GM19452 (cell line): Measurements from ENCODE around the gene HHLA2.
"Not testable (repeated sequence)": the region's sequence is repeated elsewhere in the genome, so short reads cannot be mapped to it uniquely, and the experiment has no call there.

Experiments used
- ATAC-seq: cut with Tn5 transposase; IDR thresholded peaks from one replicate; pipeline ENCODE4 v1.9.1; 2021; ENCODE audit not compliant: unreplicated experiment

The HHLA2 gene, protein sequence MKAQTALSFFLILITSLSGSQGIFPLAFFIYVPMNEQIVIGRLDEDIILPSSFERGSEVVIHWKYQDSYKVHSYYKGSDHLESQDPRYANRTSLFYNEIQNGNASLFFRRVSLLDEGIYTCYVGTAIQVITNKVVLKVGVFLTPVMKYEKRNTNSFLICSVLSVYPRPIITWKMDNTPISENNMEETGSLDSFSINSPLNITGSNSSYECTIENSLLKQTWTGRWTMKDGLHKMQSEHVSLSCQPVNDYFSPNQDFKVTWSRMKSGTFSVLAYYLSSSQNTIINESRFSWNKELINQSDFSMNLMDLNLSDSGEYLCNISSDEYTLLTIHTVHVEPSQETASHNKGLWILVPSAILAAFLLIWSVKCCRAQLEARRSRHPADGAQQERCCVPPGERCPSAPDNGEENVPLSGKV

DNA sequence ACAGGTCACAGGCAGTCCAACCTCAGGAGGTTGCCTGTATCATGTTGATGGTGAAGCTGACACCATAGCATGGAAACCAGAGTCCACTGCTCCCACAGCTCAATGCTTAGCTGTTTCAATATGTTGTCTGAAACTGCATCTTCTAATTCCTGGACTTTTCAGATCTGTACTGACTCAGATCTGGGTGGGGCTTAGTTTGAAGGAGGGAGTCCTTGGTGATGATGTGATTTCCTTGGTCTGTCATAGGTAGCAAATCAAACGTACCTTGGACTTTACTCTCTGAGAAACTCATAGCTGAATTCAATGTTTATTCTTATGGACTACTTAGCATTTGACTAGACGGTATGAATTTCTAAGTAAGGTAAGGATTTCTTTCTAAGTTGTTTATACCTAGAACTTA lies at the start of gene HHLA2:
Gene HHLA2, plus strand, starts transcription at position 310 of the 400 bp plus-strand sequence. CDS start 55,266 bp downstream, outside the sequence.
- no peak for ATAC-seq

GRCh38 chr3:108250626-108251025 lies 45.7 kb upstream of the HHLA2 start:
- ATAC-seq: no peak

GRCh38 chr3:108251265-108251664 lies 45.1 kb upstream of the HHLA2 start:
- ATAC-seq: no peak

DNA sequence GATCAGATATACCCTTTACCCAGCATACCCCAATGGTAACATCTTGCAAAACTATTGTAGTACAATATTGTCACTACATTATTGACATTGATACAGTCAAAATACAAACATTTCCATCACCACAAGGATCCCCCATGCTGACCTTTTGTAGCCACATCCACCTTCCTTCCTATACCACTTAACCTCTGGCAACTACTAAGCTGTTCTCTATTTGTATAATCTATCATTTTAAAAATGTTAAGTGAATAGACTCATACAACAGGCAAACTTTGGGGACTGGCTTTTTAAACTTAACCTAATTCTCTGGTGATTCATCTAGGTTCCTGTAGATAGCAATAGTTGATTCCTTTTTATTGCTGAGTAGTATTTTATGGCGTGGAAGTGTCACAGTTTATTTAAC lies 44.5 kb upstream of the HHLA2 start:
- ATAC-seq: no peak

DNA sequence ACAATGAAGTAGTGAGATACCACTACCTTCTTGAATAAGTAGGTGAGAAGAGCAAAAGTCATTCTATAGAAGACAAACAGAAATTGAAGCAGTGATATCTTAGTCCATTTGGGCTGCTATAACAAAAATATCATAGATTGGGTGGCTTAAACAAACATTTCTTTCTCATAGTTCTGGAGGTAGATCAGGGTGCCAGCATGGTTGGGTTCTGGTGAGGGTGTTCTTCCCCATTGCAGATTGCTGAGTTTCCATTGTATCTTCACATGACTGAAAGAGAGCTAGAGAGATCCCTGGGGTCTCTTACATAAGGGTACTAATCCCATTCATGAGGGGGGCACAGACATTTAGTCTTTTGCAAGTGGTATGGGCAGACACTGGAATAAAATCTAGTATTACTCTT lies 41.2 kb upstream of the HHLA2 start:
- ATAC-seq: no peak

DNA sequence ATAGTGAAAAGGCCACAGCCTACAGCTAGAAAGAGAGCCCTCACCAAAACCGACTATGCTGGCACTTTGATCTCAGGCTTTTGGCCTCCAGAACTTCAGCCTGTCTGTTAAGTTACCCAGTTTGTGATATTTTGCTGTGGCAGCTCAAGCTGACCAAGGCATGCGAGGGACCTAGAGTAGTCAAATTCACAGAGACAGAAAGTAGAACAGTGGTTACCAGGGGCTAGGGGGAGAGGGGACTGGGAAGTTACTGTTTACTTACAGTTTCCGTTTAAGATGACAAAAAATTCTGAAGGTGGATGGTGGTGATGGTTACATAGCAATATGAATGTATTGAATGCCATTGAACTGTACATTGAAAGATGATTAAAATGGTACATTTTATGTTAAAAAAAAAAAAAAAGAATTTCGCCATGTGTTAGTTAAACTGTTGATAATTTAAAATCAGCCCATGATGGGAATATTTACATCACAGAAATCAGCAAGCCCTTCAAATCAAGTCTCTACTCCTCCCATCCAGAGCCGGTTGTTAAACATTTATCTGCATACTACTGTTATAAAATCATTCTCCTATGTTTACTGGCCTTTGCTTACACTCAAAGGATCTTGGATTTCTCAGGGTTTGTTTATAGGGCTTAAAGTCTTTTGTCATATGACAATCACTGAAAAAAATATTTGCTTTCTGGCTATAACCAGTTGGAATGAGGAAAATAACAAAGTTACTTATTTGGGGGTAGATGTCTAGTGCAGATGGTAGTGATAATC lies 31.6 kb upstream of the HHLA2 start:
- ATAC-seq: peak; percentile 51

GRCh38 chr3:108268235-108268634 lies 28.1 kb upstream of the HHLA2 start:
- ATAC-seq: not testable (repeated sequence)

GRCh38 chr3:108271626-108272025 lies 24.7 kb upstream of the HHLA2 start:
- no peak for ATAC-seq

DNA sequence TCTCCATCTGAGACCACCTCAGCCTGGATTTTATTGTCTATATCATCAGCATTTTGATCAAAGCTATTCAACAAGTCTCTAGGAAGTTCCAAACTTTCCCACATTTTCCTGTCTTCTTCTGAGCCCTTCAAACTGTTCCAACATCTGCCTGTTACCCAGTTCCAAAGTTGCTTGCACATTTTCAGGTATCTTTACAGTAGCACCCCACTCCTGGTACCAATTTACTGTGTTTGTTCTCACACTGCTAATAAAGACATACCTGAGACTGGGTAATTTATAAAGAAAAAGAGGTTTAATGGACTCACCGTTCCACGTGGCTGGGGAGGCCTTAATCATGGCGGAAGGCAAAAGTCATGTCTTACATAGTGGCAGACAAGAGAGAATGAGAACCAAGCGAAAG lies 17.3 kb upstream of the HHLA2 start:
- ATAC-seq: not testable (repeated sequence)

GRCh38 chr3:108280476-108280875 lies 15.9 kb upstream of the HHLA2 start:
- ATAC-seq: no peak

- no peak for ATAC-seq
Observed at GRCh38 chr3:108281670-108282069, 14.7 kb upstream of the HHLA2 start.

DNA sequence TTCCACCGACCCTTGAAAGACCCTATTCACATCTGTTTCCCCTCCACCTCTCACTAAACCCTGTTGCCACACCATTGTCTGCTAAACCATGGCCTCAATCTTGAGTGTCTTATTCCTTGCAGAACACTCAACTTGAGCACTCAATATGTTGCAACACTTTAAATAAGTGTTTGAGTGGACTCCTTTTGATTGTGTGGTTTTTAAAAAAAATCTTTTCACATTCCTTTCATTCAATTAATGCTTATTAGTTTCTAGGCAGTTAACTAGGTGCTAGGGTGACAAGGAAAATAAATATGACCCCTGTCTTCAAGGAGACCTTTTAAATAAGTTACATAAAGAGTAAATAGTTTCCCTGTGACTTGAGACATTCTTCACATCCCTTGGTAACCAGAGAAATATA lies 13.3 kb upstream of the HHLA2 start:
- no peak for ATAC-seq

- no peak for ATAC-seq
Observed at GRCh38 chr3:108283989-108284388, 12.4 kb upstream of the HHLA2 start.

GRCh38 chr3:108285176-108285575 lies 11.2 kb upstream of the HHLA2 start:
- ATAC-seq: no peak

- ATAC-seq: no peak
Observed at GRCh38 chr3:108287146-108287545, 9.2 kb upstream of the HHLA2 start.

DNA sequence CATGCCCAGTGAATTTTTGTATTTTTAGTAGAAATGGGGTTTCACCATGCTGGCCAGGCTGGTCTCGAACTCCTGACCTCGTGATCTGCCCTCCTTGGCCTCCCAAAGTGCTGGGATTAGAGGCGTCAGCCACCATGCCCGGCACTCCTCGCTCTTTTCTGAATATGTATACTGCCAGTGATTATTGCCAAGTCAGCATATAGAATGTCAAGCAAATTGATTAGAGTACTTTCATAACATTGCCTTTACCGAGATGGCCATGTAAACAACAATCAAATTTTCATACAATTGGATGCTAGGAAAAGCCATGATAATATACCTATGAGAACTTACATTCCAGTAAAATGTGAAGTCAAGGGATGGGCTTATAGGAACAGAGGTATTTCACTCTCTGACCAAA lies 8.2 kb upstream of the HHLA2 start:
- not testable (repeated sequence) for ATAC-seq

- ATAC-seq: no peak
Observed at GRCh38 chr3:108289159-108289558, 7.2 kb upstream of the HHLA2 start.

GRCh38 chr3:108292450-108292849 lies 3.9 kb upstream of the HHLA2 start:
- ATAC-seq: peak; percentile 8

GRCh38 chr3:108292905-108293328 lies 3.4 kb upstream of the HHLA2 start:
- ATAC-seq: peak; percentile 72

- ATAC-seq: peak; percentile 78
Observed at GRCh38 chr3:108293858-108294257, 2.5 kb upstream of the HHLA2 start.

DNA sequence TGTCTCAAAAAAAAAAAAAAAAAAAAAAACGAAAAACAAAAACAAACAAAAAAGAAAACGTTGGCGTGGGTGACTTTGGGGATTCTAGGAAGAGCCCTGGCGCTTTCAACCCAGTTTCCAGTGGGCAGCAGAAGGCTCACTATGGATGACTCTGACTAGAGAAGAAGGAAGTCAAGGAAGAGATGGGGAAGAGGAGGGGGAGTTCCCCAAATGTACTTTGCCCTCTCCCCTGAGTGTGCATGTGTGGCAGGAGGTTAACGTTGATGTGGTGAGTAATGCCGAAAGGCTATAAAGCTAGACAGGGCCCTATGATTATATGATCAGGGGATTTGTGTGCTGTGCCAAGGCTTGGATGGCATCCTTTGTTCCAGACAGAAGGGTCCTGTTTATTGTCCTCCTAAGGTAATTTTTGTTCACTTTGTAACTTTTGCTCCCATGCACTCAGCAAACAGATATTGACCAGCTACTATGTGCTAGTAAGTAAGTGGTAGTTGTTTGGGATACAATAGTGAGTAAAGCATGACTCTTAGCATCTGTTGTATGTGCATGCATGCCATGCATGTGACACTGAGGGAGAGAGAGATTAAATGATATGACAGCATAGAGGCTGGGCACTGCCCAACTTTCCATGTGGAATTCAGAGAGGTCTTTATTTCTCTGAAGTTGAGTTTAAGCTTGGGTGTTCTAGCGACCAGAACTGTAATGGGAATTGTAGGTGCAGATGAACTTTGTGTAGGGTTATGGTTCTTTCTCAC lies 750 bp upstream of the HHLA2 start:
- ATAC-seq: no peak
